HG02970 (cell line): ENCODE results near the gene DDHD1.

ENCODE experiments used
- ATAC-seq: cut with Tn5 transposase; IDR thresholded peaks from one replicate; pipeline ENCODE4 v1.9.1; 2021; ENCODE audit warnings: mild to moderate bottlenecking, moderate library complexity, moderate number of reproducible peaks; ENCODE audit not compliant: unreplicated experiment, low FRiP score

The DDHD1 gene

DNA sequence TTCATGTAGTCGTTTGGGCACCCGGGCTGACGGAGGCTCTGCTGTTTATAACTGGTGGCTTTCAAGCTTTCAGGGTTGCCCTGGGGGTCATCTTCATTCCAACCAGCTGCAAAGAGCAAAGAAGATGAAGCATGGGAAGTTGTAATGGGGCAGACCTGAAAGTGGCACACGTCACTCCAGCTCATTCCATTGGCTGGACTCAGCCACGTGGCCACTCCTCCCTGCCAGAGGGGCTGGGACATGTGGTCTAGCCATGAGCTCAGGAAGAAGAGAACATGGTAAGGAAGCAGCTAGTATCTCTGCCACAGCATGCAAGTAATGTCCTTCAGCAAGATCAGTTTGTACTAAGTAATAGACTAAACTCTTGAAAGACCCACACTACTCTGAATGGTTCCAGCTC lies 150.5 kb downstream of the DDHD1 start:
- no peak for ATAC-seq

DNA sequence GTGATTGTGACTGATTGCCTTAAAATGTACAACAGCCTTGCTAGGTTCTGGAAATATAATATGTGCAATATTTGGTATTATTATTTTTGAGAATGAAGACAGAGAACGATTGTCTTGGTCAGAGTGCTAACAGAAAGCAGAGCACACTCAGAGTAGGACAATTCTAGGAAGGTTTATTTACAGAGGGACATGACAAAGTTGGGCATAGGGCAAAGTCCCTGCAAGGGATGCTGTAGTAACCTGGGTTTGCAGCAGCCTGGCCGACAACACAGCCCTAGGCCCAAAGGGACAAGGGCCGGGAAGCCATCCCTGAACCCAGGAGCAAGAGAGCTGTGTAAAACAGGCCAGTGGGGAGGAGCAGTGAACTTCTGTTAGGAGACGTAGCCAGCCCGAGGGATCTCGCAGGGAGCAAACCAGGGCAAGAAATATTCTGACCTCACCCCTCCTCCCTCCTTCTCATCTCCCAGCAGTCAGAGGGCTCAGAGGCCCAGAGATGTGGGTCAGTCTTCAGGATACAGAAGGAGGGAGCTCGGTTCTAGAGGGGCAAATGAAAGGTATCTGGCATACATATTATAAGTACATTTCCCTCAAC lies 151.2 kb downstream of the DDHD1 start:
- ATAC-seq, result no peak

DNA sequence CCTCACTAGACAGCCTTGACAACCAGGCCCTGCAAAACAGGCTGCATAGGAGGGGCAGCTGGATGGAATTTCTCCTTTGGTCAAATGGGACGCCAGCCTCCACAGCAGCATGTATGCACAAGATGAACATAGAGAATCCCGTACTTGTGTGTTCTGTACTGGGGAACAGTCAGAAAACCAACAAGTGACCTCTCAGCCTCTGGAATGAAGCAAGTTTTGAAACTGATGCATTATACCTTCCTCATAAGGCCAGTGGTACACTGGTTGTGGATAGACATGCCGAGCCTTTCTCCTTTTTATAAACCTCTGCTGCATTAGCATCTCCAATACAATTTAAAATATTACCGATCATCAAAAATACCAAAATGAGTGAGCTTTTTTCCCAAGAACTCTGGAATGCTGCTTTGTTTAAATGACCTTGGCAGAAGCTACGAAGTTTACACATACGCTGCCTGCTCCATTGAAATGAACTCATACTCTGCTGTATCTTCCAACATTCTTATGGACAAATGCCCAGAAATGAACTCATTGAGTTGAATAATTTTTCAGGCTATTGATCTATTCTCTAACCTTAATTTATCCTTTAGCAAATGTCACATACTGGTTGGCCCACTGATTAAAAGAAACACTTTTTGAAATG lies 154.6 kb downstream of the DDHD1 start:
- no peak for ATAC-seq

DNA sequence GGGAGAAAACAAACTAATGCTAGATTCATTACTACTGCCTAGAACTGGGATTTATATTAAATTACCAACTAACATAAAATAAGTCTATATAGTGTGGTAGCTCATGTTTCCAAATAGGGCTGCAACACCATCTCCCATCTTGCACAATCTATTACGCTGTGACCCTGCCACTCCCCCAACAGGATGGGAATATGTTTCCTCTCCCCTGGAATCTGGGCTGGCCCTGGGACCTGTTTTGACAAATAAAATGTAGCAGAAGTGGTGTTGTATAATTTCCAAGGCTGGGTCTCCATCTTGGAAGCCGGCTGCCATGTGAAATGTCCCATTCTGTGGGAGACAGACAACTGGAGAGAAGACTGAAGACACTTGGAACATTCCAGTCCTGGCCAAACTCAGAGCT lies 156.6 kb downstream of the DDHD1 start:
- ATAC-seq, result no peak

DNA sequence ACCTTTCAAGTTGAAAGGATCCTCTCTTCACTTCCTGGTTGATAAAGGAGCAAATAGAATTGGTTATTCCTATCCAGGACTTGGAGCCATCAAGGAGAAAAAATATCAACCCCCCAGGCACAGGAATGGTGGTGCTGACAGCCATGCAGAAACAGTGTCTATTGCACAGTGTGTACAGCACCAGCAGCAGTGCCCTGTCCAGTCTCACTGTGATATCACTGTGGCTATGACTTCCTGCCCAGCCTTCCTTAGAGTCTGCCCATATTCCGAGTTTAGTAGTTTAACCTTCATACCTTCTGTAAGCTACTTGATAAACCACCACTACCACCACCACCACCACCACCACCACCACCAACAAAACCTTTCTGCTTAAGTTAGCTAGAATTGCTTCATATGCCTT lies 157.1 kb downstream of the DDHD1 start:
- ATAC-seq, result no peak

DNA sequence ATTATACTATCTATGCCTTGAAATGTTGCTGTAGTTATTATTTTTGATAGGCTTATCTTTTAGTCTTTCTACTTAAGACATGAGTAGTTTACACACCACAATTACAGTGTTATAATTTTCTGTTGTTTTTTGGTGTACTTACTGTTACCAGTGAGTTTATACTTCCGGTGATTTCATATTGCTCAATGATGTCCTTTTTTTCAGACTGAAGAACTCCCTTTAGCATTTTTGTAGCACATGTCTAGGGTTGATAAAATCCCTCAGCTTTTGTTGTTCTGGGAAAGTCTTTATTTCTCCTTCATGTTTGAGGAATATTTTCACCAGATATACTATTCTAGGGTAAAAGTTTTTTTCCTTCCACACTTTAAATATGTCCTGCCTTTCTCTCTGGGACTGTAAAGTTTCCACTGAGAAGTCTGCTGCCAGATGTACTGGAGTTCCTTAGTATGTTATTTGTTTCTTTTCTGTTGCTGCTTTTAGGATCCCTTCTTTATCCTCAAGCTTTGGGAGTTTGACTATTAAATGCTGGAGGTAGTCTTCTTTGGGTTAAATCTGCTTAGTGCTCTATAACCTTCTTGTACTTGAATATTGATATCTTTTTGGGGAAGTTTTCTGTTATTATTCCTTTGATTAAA lies 160.8 kb downstream of the DDHD1 start:
- no peak for ATAC-seq

DNA sequence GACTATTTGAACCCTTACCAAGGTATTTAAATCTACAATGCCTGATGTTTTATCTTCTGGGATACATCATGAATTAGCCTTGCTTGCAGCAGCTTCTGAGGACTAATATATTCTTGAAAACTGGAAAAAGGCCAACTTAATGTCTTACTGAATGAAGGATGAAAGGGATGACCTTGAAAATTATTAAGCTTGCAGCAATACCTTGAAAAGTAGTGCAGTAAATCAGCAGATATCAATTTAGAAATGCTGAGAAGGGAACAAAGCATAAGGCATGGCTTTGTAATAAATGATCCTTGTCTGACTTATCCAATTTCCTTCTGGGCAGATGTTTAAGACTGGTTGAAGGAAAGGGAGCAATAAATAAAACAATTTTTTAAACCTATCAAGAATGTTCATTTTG lies 165.0 kb downstream of the DDHD1 start:
- ATAC-seq, result no peak

DNA sequence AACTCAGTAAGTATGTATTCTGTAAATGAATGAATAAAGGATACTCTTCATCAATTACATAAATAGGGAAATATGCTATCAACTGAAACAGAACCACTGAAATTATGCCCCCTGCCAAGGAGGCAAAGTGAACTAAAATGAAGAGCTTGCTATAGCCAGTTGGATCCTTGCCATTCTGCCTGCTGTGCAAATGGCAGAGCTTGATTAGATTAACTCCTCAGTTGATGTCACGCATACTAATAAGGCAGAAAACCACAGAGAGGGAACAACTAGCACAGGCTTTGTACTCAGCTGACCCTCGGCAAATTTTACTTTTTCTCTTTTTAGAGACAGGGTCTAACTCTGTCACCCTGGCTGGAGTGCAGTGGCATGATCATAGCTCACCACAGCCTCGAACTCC lies 165.6 kb downstream of the DDHD1 start:
- ATAC-seq, result no peak

DNA sequence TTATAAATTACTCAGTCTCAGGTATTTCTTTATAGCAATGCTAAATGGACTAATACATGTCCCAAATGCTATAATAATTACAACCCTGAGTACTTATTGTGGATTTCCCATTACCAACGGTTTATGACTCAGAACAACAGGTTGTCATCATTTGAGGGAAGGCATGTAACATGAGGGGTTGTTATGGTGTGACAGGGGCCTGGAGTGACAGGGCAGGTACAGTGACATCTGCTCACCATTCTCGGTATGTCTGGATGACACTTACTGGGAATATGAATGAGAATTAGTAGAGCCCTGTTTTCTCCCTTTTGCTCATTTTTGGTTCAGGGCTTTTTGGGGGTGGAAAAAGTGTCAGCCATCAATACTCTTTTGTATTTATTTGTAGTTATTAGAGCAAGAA lies 166.1 kb downstream of the DDHD1 start:
- ATAC-seq, result no peak
